GM23338 (cell line): ENCODE data around the gene SEC14L1.

Source experiments
- CREB1 ChIP-seq: fragments of 250-450 bp; sonication (Bioruptor Pico); IDR thresholded peaks from 2 replicates; pipeline ENCODE4 v1.5.0; 2020; ENCODE audit warnings: low read depth, mild to moderate bottlenecking, moderate library complexity
- CTCF ChIP-seq, 2 experiments: fragments of 200-600 bp in 1 of 2; sonication (generic) in 1 of 2; conservative IDR thresholded peaks; 2 replicates each; pipeline versions ENCODE4 v1.5.1 to v1.6.1; 2016 to 2017; ENCODE audit warnings: antibody characterized with exemption in 2 of 2, low read depth in 2 of 2, mild to moderate bottlenecking in 2 of 2, moderate library complexity in 1 of 2
- ETS1 ChIP-seq: IDR thresholded peaks from 2 replicates; pipeline ENCODE4 v1.6.1; 2016; ENCODE audit warnings: antibody characterized with exemption
- EZH2 ChIP-seq: fragments of 200-600 bp; sonication (generic); IDR thresholded peaks from one replicate; pipeline ENCODE4 v1.8.0; 2017; ENCODE audit warnings: antibody characterized with exemption, mild to moderate bottlenecking, low read depth; ENCODE audit not compliant: unreplicated experiment
- EZH2phosphoT487 ChIP-seq: fragments of 200-600 bp; sonication (generic); IDR thresholded peaks from one replicate; pipeline ENCODE4 v1.8.1; 2018; ENCODE audit warnings: antibody characterized with exemption; ENCODE audit not compliant: unreplicated experiment
- JUNB ChIP-seq: IDR thresholded peaks from one replicate; pipeline ENCODE4 v1.6.1; 2016; ENCODE audit warnings: antibody characterized with exemption; ENCODE audit not compliant: unreplicated experiment
- POLR2AphosphoS5 ChIP-seq: IDR thresholded peaks from 2 replicates; pipeline ENCODE4 v1.6.1; 2016; ENCODE audit warnings: antibody characterized with exemption, low read depth
- REST ChIP-seq: IDR thresholded peaks from one replicate; pipeline ENCODE4 v1.6.1; 2018; ENCODE audit warnings: antibody characterized with exemption; ENCODE audit not compliant: unreplicated experiment
- STAT1 ChIP-seq: IDR thresholded peaks from one replicate; pipeline ENCODE4 v1.6.1; 2016; ENCODE audit warnings: antibody characterized with exemption; ENCODE audit not compliant: unreplicated experiment
- ZNF331 ChIP-seq: fragments of 250-450 bp; sonication (Bioruptor Pico); IDR thresholded peaks from 2 replicates; pipeline ENCODE4 v1.5.0; 2020; ENCODE audit warnings: low read depth, mild to moderate bottlenecking, moderate library complexity

- no peak for TF ChIP-seq CTCF (conservative IDR thresholded peaks at IDR 0.05; ENCODE audit: low read depth in 2 of 2)
- TF ChIP-seq EZH2phosphoT487: no peak
- TF ChIP-seq CREB1: no peak
- TF ChIP-seq POLR2AphosphoS5: no peak
- no peak for TF ChIP-seq EZH2
- no peak for TF ChIP-seq REST
- no peak for TF ChIP-seq JUNB
- TF ChIP-seq ETS1: no peak
- TF ChIP-seq STAT1: no peak
- no peak for TF ChIP-seq ZNF331 (CRISPR knock-in tag)
These were observed 47.6 kb downstream of the SEC14L1 start for GRCh38 chr17:77188084-77189066.
